AG10803 (cell line): ENCODE measurements around the gene PGPEP1.
A peak's percentile ranks its signal among the peaks of the same experiment; 100 is the strongest.

Experiments
- DNase-seq: peaks from one replicate; pipeline ENCODE4 v3.0.0; 2010; ENCODE audit warnings: low read depth
- H3K4me3 ChIP-seq: 2 replicates; pipeline ENCODE4 v1.5.1; 2011; ENCODE audit warnings: mild to moderate bottlenecking, low read length, control low read depth
- CTCF ChIP-seq: conservative IDR thresholded peaks from 2 replicates; pipeline ENCODE4 v1.5.1; 2011; ENCODE audit warnings: mild to moderate bottlenecking, low read length, control low read depth, inconsistent platforms

PGPEP1 gene

DNA sequence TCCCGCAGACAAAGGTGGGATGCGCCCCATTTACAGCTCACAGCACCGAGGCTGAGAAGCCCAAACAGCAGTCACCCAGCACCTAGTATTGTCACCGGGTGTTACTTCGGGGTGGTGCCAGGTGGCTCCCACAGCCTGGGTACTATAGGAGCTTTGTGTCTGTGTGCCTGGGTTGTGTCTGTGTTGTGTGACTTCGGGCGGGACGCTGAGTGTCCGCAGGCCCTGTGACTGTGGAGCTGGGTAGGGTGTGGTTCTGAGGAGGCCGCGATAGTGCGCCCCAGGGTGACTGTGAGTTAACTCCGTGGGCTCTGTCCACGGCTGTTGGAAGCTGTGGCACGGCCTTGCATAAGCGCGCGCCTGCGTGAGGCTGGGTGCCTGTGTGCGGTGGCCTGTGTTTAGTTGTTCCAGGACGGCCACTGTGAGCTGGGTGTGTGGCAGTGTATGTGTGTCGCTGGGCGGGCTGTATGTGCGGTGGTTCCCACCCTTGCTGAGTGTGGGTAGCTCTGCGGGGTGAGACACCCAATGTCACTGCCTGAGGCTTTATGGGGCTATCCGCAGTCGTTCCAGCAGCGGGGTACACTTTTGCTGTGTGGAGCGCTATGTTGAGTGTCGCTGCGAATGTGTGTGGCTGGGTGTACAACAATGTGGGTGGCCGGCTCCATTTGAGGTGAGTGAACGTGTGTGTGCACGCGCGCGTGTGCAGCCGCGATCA, 78.2 kb downstream of the PGPEP1 start:
- H3K4me3 ChIP-seq, result peak overlapping the region; percentile 57
- no peak for TF ChIP-seq CTCF
- DNase-seq, result peak; percentile 39

GRCh38 chr19:18419195-18419698, 78.8 kb downstream of the PGPEP1 start, which contains the start of gene SSBP4:
TSS of gene SSBP4 (plus strand) at chr19:18419398. CDS start at chr19:18419649, 251 bp downstream.
- no peak for TF ChIP-seq CTCF
- peak; percentile 76 for DNase-seq
- peak within 1 kb of the TSS; percentile 70 for H3K4me3 ChIP-seq
